Stomach (tissue), 9 donors: Measurements from ENCODE around the gene LHFPL3. TPM values are rescaled to one million over a fixed set of nuclear protein-coding genes. Genes with fewer than 3 reads are reported as not detected.

Experiments used
- DNase-seq, 2 donors: peaks; one replicate each; pipeline versions ENCODE4 v3.0.0 to v3.0.0-alpha.2; 2013 to 2019
- H3K27ac ChIP-seq, 5 donors: fragments of 200-600 bp in 4 of 5; sonication (generic) in 4 of 5; one replicate each; pipeline ENCODE4 v1.5.1; 2013 to 2019; ENCODE audit warnings: mild to moderate bottlenecking in 1 of 5, moderate library complexity in 1 of 5
- H3K27me3 ChIP-seq, 3 donors: fragments of 200-600 bp; sonication (generic); one replicate each; pipeline ENCODE4 v1.5.1; 2017 to 2019; ENCODE audit warnings: mixed run types in 1 of 3
- H3K36me3 ChIP-seq, 4 donors: fragments of 200-600 bp; sonication (generic); 1 replicate in 3 of 4; 2 replicates in 1 of 4; pipeline ENCODE4 v1.5.1; 2016 to 2019
- H3K4me1 ChIP-seq, 4 donors: fragments of 200-600 bp; sonication (generic); one replicate each; pipeline ENCODE4 v1.5.1; 2016 to 2019
- H3K4me3 ChIP-seq, 4 donors: fragments of 200-600 bp; sonication (generic) in 3 of 4; one replicate each; pipeline ENCODE4 v1.5.1; 2016 to 2019; ENCODE audit warnings: mild to moderate bottlenecking in 1 of 4
- H3K9me3 ChIP-seq, 4 donors: fragments of 200-600 bp; sonication (generic); one replicate each; pipeline ENCODE4 v1.5.1; 2016 to 2019
- CTCF ChIP-seq, 7 experiments: fragments of 450-650 bp in 4 of 7; fragments of 200-600 bp in 3 of 7; sonication (generic) in 3 of 7; IDR thresholded peaks; one replicate each; pipeline ENCODE4 v1.5.1; 2016 to 2019; ENCODE audit warnings: antibody characterized with exemption in 7 of 7, control low read depth in 2 of 7, mild to moderate bottlenecking in 1 of 7
- EP300 ChIP-seq: sonication (generic); formaldehyde crosslinking; IDR thresholded peaks from one replicate; pipeline ENCODE4 v1.6.1; 2017; ENCODE audit warnings: antibody characterized with exemption
- POLR2A ChIP-seq, 4 donors: fragments of 450-650 bp; IDR thresholded peaks; one replicate each; pipeline ENCODE4 v1.6.1; 2016; ENCODE audit warnings: antibody characterized with exemption in 4 of 4, control low read depth in 2 of 4, mild to moderate bottlenecking in 1 of 4, moderate library complexity in 1 of 4
- POLR2AphosphoS5 ChIP-seq, 3 donors: sonication (generic); formaldehyde crosslinking; IDR thresholded peaks; one replicate each; pipeline ENCODE4 v1.6.1; 2016; ENCODE audit warnings: antibody characterized with exemption in 3 of 3
- WGBS, 5 donors: extraction: QIAGEN DNeasy Blood & Tissue Kit in 3 of 5; methylation state at CpG; one replicate each; pipeline versions ENCODE4 v1.1.5 to v1.1.7; 2013 to 2018; 5-methylcytosine and 5-hydroxymethylcytosine counted together
- intact Hi-C: fragments of 100-400 bp; cut with DNase I; formaldehyde crosslinking; loops from one replicate; pipeline ENCODE4 v1.15.1; 2023; ENCODE audit warnings: low total_unique reads
- polyA plus RNA-seq, 3 donors: library from polyadenylated mRNA; stranded (reverse); fragments of 200-250 nt; gene quantifications; one replicate each; pipeline ENCODE4 v1.2.3, GENCODE V29; 2013
- total RNA-seq, 5 donors: library from RNA; depleted of rRNA; stranded (reverse); fragments of >200 nt; gene quantifications; one replicate each; pipeline versions ENCODE4 v1.1.0 to v1.2.3, GENCODE V29; 2014 to 2016
- donor health status: healthy with polysubstance abuse.
- donor health status: Bipolar disorder and iron deficiency.
- donor health status: healthy.

The LHFPL3 gene
- total and polyA plus RNA-seq, 8 donors, result 0.55 TPM; not detected in 7

- 70 to 84% (median 77%) methylated on average over 7 of the region's 7 CpGs for WGBS, 5 donors
- Histone ChIP-seq H3K9me3 (no peaks in the 10 kb centered on the region), H3K4me1 (peaks cover 0 to 8% (median 0%) of the 10 kb centered on the region in 4 donors), H3K27me3 (no peaks in the 10 kb centered on the region), H3K4me3 (no peak overlapping the region), H3K36me3 (no peaks in the 10 kb centered on the region), H3K27ac (no peak overlapping the region)
- TF ChIP-seq CTCF (IDR thresholded peaks at IDR 0.05) (no peak), POLR2AphosphoS5 (IDR thresholded peaks at IDR 0.05) (no peak), EP300 (no peak), POLR2A (IDR thresholded peaks at IDR 0.05) (no peak)
- intact Hi-C loops, result no loop called here
- DNase-seq, result no peak
These were observed 466.7 kb downstream of the LHFPL3 start for GRCh38 chr7:104795086-104795485.

- peaks cover 0 to 8% (median 0%) of the 10 kb centered on the region in 4 donors for H3K4me1 ChIP-seq
These were observed 467.4 kb downstream of the LHFPL3 start for GRCh38 chr7:104795616-104796398.

GRCh38 chr7:104800307-104800706 lies 471.9 kb downstream of the LHFPL3 start:
- 70 to 75% (median 72%) methylated on average over 4 of the region's 4 CpGs for WGBS, 5 donors
- TF ChIP-seq POLR2A (IDR thresholded peaks at IDR 0.05), result no peak
- TF ChIP-seq POLR2AphosphoS5 (IDR thresholded peaks at IDR 0.05), result no peak
- no peak for TF ChIP-seq CTCF (IDR thresholded peaks at IDR 0.05)
- TF ChIP-seq EP300, result no peak
- Histone ChIP-seq H3K9me3 (no peaks in the 10 kb centered on the region), H3K27me3 (no peaks in the 10 kb centered on the region), H3K4me1 (no peaks in the 10 kb centered on the region), H3K27ac (no peak overlapping the region), H3K36me3 (no peaks in the 10 kb centered on the region), H3K4me3 (no peak overlapping the region)
- intact Hi-C loops, result no loop called here
- no peak for DNase-seq

More at GRCh38 chr7:104795616-104796398, 467.4 kb downstream of the LHFPL3 start:
- Histone ChIP-seq H3K4me3 (no peak overlapping the region), H3K27ac (no peak overlapping the region), H3K36me3 (no peaks in the 10 kb centered on the region), H3K27me3 (no peaks in the 10 kb centered on the region), H3K9me3 (no peaks in the 10 kb centered on the region)
- TF ChIP-seq CTCF (IDR thresholded peaks at IDR 0.05), result no peak
- no peak for TF ChIP-seq POLR2AphosphoS5 (IDR thresholded peaks at IDR 0.05)
- TF ChIP-seq POLR2A (IDR thresholded peaks at IDR 0.05), result no peak
- no peak for TF ChIP-seq EP300
- intact Hi-C loops, result no loop called here
- DNase-seq, result no peak
- WGBS, 5 donors, result 85 to 89% (median 87%) methylated on average over 7 of the region's 7 CpGs

- Histone ChIP-seq H3K9me3 (no peaks in the 10 kb centered on the region), H3K4me1 (no peaks in the 10 kb centered on the region), H3K4me3 (no peak overlapping the region), H3K27me3 (no peaks in the 10 kb centered on the region), H3K36me3 (no peaks in the 10 kb centered on the region), H3K27ac (no peak overlapping the region)
- intact Hi-C loops, result no loop called here
- 72 to 78% (median 75%) methylated on average over 3 of the region's 3 CpGs for WGBS, 5 donors
- no peak for DNase-seq
- TF ChIP-seq POLR2A (IDR thresholded peaks at IDR 0.05) (no peak), POLR2AphosphoS5 (IDR thresholded peaks at IDR 0.05) (no peak), CTCF (IDR thresholded peaks at IDR 0.05) (no peak), EP300 (no peak)
These were observed 472.6 kb downstream of the LHFPL3 start for GRCh38 chr7:104801022-104801421.
